Superior temporal gyrus (tissue), 1 donor: ENCODE data around the gene HBS1L.
"Not testable (repeated sequence)": the region's sequence is repeated elsewhere in the genome, so short reads cannot be mapped to it uniquely, and the experiment has no call there.

Experiments
- DNase-seq: peaks from one replicate; pipeline ENCODE4 v3.0.0-alpha.2; 2016; ENCODE audit errors: extremely low spot score

Gene HBS1L

DNA sequence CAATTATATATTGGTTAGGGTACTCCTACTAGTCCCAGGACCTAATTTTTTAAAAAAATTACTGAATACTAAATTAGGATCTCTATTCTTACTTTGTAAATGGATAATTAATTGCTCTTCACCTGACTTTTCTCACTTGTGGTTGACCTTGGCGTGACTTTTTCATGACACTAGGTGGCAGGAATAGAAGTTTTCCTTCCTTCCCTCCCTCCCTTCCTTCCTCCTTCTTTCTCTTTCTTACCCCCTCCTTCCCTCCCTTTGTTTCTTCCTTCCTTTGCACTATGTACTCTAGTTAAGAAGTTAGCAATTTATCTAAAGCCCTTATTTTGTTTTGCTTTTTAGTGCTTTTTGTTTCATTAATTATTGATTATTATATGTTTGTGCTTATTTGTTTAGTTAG lies 20.4 kb upstream of the HBS1L start:
- DNase-seq, result no peak

DNA sequence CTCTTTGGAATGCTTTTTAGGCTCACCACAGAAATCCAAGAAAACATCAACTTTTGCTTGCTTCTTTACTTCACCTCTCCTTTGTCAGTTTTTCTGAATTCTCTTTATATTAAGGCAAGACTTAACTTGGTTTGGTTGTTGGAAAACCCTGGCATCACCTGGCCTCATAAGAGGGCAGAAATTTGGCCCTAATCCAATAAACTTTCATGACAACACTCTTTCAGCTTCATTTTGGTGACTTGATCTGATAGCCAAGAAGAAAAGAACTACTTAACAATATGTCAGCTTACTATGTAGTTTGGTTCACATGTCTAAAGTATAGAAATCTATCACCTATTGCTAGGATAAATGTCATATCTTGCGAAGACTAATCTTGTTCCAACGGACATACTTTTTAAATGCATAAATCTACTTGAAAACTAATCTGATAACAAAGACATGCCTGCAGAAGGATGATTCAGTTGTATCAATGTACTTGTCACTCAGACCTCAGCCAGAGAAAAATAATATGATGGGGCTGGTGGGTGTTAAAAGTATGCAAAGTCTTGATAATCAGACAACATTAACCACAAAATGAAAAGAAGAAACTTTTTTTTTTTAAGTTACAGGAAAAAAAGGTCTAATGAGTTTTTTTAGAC lies 19.3 kb upstream of the HBS1L start:
- DNase-seq, result no peak

DNA sequence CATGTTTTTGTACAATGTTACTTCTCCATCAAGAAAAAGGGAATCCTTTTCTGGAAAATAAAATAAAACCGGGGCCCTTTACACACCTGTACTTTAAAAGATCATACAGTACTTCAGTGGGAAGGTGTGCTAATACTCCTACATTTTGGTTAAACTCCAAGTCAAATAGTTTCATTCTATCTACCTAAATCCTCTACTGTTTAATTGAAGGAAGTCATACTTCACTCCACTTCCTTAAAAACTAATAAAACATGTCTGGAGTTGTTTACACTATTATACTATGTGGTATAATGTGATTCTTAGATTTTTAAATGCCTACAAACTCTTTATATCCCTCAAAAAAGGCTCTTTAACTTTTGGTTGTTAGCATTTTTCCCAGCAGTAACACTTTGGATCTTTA lies 18.6 kb upstream of the HBS1L start:
- DNase-seq, result no peak

DNA sequence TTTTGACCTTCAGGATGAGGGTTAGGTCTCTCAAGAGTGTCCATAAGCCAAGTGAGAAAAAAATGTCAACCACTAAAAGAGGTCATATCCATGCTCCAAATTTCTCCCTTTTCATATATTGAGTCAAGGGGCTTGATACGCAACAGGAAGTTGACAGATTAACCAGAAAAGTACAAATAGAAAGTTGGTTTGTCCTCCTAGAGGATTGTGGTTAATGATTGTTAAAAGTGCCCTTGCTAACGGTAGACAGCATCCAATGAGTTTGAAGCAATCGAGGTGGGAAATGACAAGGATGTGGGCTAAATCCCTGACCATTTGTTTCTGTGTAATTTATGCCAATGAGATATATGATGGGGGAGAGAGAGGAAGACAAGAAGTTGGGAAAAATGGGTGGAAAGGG lies 18.1 kb upstream of the HBS1L start:
- DNase-seq, result no peak

DNA sequence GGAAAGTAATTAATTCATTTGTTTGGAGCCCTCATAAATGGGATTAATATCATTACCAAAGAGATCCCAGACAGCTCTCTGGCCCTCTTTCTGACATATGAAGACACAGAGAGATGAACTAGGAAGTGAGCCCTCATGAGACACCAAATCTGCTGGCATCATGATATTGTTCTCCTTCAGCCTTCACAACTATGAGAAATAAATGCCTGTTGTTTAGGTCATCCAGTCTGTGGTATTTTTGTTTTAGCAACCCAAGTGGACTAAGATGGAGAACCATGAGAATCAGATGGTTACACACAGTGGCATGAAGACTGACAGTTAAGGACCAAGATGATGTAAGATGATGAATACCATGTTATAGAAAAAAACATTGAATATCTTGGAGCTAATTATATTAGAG lies 16.9 kb upstream of the HBS1L start:
- no peak for DNase-seq

DNA sequence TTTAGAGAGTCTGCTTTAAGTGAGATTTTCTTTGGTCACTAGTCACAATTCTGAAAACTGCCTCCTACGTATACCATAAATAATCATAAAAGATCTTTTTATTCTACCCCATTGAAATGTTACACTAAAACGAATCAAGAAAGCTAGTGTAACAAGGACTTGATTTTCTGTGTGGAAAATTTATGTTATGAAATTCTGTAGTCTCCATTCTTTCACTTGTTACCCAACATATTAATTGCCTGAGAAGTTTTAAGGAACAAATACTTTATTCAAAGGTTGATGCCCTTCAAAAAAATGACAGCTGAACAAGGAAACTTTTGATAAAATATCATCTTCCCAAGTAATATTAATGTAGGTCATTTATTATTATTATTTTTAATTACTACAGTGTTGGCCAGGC lies 13.3 kb upstream of the HBS1L start:
- no peak for DNase-seq

DNA sequence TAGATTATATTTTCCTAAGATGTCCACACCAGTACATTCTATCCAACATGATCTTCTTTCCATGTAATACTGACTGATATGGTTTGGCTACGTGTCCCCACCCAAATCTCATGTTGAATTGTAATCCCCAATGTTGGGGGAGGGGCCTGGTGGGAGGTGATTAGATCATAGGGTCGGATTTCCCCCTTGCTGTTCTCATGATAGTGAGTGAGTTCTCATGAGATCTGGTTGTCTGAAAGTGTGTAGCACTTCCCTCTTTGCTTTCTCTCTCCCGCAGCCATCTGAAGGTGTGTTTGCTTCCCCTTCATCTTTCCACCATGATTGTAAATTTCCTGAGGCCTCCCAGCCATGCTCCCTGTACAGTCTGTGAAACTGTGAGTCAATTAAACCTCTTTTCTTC lies 12.2 kb upstream of the HBS1L start:
- no peak for DNase-seq

DNA sequence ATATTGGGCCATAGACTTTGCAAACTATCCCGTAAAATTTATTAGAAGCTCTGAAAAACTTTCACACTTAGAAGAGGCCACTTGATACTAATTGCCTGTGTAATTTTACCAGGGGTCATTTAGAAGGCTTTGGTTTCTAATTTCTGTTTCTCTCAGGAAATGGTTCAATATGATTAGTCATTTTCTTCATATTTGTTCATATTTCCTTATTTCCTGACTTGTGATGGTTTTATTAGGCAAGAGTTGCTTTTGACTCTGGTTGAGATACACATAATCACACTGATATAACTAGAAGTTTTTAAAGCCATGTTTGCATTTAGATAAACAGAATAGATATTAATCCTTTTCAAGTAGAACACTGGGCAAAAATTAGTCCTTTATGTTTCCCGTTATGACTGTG lies 11.8 kb upstream of the HBS1L start:
- DNase-seq, result no peak

DNA sequence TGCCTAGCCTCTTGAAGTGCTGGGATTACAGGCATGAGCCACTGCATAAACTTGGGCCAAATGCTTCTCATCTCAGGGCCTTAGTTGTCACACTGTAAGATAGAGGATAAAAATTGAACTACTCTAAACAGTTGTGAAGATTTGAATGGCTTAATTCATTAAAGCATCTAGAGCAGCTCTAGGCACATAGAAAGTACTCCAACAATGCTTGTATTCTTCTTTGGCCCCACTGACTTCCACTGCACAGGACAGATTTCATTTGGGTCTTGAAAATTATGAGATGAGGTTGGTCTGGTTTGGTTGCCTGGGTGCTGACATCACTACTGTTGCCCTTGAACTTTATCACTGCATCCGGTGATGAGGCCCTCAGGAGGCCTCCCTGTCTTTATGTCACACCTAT lies 10.0 kb upstream of the HBS1L start:
- no peak for DNase-seq

DNA sequence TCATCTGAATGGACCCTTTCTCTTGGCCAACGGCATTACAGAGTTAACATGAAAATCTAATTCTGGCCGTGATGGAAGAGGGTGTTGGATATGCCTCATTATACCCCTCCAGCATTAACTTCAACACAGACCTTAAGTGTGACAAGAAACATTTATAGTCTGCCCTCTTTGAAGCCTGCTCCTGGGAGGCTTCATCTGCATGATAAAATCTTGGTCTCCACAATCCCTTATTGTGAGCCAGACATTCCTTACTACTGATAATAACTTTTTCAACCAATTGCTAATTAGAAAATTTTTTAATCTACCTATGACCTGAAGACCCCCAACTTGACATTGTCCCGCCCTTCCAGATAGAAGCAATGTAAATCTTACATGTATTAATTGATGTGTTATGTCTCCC lies 9.3 kb upstream of the HBS1L start:
- DNase-seq, result no peak

DNA sequence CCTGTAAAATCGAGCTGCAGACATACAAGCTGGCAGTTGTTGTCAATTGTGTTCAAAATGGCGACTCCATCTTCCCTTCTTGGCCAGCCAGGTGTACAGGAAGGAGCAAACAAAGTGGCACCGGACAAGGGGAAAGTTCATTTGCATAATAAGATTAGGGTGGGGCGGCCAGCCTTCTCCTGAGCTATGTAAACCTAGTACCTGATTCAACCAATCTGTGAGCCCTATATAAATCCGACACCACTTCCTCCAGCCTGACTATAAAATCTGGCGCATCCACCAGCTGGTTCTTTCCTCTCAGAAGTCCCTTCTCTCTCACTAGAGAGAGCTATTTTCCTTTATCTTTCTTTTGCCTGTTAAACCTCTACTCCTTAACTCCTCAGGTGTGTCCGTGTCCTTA lies 8.1 kb upstream of the HBS1L start:
- no peak for DNase-seq

DNA sequence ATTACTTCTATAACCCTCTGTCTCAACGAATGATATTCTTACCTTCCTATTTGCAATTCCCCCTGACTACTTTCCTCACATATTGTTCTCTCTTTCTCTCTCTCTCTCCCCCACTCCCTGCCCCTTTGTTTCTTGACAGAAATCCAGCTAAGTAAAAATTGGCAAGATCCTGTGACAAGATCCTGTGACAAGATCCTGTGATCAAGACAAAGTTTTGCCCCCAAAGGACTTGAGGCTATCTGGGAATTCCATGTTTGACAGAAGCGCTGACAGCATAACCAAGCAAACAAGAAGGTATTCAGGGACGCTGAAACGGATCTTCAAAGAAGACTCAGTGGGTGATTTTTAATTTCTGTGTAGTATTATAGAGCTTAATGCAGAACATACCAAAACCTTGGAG lies 5.5 kb upstream of the HBS1L start:
- no peak for DNase-seq

DNA sequence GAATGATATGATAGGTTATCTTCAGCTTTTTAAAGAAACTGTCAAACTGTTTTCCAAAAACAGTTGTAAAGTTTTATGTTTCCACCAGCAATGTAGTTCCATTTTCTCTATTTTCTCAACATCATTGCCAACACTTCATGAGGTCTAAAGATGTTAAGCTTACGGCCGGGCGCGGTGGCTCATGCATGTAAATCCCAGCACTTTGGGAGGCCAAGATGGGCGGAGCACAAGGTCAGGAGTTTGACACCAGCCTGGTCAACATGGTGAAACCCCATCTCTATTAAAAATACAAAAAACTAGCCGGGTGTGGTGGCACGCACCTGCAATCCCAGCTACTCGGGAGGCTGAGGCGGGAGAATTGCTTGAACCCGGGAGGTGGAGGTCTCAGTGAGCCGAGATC lies 3.7 kb upstream of the HBS1L start:
- DNase-seq, result not testable (repeated sequence)

DNA sequence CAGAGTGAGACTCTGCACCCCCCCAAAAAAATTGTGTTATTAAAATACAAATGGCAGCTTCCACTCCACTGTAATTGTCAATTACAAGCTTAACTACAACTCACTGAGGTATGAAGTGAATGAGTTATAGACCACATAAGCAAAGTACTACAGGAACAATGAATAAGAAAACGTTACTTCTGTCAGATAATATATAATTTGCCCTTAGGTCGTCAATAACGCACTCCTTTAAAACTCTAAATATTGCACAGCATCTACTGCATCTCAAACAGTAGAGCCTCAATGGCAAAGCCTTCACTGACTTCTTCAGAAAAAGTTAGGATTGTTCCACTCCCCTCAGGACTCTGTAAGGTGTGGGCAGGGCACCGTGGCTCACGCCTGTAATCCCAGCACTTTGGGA lies 2.0 kb upstream of the HBS1L start:
- DNase-seq, result no peak

DNA sequence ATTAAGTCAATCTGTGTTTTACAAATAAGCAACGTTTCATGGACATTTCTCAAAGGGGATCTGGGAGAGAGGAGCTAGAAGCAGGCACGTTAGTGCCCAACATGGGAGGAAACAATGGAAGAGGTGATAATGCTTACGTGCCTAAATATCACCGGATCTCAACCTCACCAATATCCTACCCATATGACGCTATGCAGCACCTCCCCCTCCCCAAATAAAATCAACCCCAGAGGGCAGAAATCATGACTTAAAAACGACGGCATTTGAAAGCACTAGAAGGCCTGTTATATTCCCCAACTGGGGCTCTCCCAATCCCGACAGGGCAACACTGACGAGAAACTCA lies 425 bp downstream of the HBS1L start:
- no peak for DNase-seq

DNA sequence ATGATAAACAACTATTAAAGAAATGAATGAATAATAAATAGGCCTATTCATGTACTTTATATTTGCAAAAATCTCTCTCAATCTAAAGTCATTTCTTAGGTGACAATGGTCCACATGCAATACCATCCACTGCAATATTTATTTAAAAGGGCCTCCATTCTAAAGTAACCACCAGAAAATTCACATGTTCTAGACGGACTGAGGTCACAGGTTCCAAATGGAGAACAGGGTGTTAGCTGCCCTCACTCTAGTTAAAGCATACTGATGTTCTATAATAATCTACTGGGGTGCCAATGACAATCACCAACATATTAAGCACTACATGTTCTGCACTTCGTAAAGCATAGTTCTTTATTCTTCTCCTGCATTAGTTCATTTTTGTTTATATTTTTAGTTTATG lies 1.2 kb downstream of the HBS1L start:
- no peak for DNase-seq

DNA sequence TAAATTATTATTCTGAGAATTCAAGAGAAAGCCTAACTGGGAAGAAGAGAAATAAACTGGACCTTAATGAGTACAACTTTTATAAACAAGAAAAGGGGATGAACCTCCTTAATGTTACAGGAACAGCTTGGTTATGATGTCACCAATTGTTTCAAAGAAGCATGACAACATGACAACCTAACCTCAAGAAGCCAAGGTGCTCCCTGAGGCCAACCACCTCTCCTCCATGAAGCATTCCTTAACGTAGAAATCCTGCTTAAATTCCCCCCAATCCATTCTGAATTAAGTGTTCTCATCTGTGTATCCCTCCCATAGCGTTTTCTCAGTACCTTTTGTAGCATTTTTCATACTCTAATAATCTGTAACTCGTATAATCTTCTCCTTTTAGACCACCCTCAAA lies 1.7 kb downstream of the HBS1L start:
- no peak for DNase-seq

DNA sequence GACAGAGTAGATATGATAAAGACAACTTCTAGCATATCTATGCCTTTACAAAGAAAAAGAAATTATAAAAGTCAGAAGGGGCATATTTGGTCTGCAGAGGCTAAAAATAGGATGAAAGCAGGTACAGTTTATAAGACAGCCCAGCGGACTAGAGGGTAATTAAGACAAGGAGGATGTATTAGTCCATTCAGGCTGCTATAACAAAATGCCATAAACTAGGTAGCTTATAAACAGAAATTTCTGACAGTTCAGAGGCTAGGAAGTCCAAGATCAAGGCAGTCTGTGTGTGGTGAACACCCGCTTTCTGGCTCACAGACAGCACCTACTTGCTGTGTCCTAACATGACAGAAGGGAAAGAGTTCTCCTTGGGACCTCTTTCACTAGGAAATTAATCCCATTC lies 5.7 kb downstream of the HBS1L start:
- no peak for DNase-seq

DNA sequence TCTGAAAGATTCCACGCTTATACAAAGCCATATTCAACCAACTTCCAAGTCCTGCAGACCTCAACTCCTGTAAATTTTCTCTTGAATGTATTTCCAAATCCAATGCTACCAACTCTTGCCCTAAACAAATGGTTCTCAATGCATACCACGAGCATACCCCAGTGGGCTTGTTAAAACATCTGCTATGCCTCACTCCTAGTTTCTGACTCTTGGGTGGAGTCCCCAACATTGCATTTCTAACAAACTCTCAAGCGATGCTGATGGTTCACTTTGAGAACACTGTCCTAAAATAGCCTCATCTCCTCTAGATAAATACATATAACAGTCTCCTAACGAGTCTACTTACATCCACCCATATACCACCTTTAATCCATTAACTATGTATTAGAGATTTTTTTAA lies 7.3 kb downstream of the HBS1L start:
- no peak for DNase-seq

DNA sequence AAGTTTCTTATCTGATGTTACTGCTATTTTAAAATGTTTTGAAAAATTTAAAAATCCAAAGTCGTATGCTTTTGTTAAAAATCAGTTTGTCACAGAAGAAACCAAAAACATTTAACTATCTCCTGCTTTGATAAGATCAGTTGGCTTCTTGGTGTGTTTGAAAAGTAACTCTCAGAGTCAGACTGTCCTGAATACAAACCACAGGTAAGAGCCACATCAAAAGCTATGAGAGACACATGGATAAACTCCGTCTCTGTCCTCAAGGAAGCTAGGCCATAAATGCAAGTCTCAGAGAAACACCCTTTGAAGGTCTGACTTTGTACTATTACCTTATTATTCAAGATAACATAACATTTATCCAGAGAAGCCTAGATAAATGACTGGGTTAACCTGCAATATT lies 7.7 kb downstream of the HBS1L start:
- no peak for DNase-seq

DNA sequence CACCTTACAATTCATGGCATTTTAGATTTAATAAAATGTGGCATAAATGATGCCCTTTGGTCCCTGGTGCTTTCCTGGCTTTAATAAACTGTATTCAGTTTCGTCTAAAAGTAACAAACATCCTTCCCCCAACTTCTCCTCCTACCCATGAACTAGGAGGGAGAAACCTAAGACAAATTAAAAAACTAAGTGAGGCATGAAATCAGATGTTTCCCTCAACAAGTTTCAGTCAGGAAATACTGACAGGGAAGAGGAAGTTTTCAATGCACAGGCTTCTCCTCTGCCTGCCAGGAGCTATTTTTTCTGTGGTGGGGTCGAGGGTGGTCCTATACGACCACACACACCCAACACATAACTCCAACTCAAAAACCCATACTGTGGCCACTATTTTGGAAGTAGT lies 10.0 kb downstream of the HBS1L start:
- no peak for DNase-seq

DNA sequence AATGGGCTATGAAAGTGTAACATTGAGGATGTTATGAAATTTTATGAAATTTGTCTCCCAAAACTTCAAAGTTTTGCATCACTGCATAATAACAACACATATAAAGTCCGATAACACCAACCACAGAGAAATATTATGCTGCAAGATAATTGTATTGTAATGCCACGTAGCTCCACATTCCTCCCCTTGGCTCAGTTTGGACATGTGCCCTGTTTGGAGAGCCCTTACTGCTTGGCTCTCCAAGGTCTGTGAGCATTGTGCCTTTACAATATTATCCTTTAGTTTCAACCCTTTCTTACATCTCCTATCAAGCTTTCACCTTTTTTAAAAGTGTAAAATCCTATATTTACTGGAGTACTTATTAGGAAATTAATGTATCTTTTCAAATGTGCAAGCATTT lies 10.8 kb downstream of the HBS1L start:
- no peak for DNase-seq

DNA sequence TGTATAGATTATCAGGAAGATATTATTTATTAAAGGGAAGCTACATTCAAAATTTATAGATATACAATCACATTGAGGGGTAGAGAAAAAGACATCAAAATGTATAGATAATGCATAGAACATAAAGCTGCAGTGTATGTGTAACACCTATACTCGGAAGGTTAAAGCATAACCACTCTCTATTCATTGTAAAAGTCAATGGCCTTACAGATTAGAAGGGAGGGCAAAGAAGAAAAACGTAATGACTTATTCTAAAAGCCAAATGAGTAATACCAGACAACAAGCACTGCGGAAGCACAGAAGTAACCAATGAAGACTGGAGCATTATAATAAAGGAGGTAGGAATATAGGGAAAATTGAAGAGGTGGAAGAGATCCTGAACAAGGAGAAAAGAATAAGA lies 11.3 kb downstream of the HBS1L start:
- no peak for DNase-seq

DNA sequence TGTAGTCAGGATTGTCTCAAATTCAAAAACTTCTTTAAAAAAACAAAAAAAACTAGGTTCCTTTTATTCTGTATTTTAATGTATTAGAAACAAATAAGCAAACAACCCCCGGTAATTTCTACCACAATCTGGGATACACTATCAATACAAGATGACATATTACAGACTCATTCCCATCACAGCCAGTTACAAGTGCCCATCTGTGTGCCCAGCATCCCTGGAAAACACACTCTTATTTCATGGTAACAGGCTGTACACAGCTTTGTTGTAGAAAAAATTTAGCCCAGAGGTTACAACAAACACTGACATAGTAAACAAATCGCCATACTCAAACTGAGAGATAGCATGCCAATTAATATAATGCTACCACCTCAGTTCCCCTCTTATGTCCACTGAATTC lies 16.3 kb downstream of the HBS1L start:
- DNase-seq, result peak; percentile 66

DNA sequence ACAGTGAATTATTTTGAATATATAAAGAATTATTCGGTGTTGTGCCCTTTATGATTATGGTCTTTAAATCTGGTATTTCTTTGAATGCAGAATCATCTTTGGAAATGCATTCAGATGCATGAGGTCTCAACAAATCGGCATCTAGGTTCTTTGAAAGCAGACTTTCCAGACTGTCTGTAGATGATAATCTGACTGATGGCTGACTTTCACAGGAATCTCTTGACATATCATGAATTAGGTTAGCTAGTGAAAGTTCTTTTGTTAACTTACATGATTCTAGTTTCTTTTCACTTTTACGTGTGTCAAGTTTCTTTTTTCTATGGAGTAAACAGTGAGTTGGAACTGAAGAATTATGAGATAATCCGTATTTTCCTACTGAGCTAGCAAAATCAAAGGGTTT lies 17.1 kb downstream of the HBS1L start:
- DNase-seq, result peak; percentile 67
